RWPE2 (cell line): ENCODE data around the gene PRPF18.

ENCODE experiments used
- ATAC-seq: fragments of 200-7000 bp; cut with Tn5 transposase; 3 replicates; pipeline ENCODE4 v1.9.1; 2021; ENCODE audit warnings: low read depth
- DNase-seq: peaks from one replicate; pipeline ENCODE4 v3.0.0-alpha.2; 2020; ENCODE audit warnings: low spot score
- H3K27ac ChIP-seq: fragments of 450-650 bp; 2 replicates; pipeline ENCODE4 v1.5.1; 2017; ENCODE audit warnings: mild to moderate bottlenecking; ENCODE audit not compliant: poor library complexity, severe bottlenecking
- H3K27me3 ChIP-seq: fragments of 250-450 bp; sonication (Bioruptor Pico); 2 replicates; pipeline ENCODE4 v1.5.1; 2021; ENCODE audit warnings: mild to moderate bottlenecking, moderate library complexity; ENCODE audit not compliant: insufficient read depth, poor library complexity, severe bottlenecking
- H3K36me3 ChIP-seq: fragments of 250-450 bp; sonication (Bioruptor Pico); 2 replicates; pipeline ENCODE4 v1.5.1; 2020; ENCODE audit warnings: low read depth, mild to moderate bottlenecking, moderate library complexity
- H3K4me1 ChIP-seq: fragments of 250-450 bp; sonication (Bioruptor Pico); 2 replicates; pipeline ENCODE4 v1.5.1; 2021; ENCODE audit warnings: mild to moderate bottlenecking, moderate library complexity; ENCODE audit not compliant: insufficient read depth, poor library complexity, severe bottlenecking
- H3K4me3 ChIP-seq: fragments of 250-450 bp; sonication (Bioruptor Pico); 2 replicates; pipeline ENCODE4 v1.5.1; 2021; ENCODE audit warnings: mild to moderate bottlenecking, moderate library complexity; ENCODE audit not compliant: severe bottlenecking
- H3K9me3 ChIP-seq: fragments of 250-450 bp; sonication (Bioruptor Pico); 2 replicates; pipeline ENCODE4 v1.5.1; 2021; ENCODE audit warnings: mild to moderate bottlenecking, moderate library complexity; ENCODE audit not compliant: severe bottlenecking
- CTCF ChIP-seq: fragments of 450-650 bp; IDR thresholded peaks from one replicate; pipeline ENCODE4 v1.5.1; 2017; ENCODE audit warnings: mild to moderate bottlenecking, moderate library complexity; ENCODE audit not compliant: poor library complexity, severe bottlenecking

The PRPF18 gene

GRCh38 chr10:13654118-13654830 is 67.5 kb downstream of the PRPF18 start:
- peaks cover 7% of the 10 kb centered on the region for H3K4me1 ChIP-seq
- no peaks in the 10 kb centered on the region for H3K9me3 ChIP-seq
- H3K36me3 ChIP-seq = peaks cover 10% of the 10 kb centered on the region; the same call in 1 of the 2 replicates
- no peaks in the 10 kb centered on the region for H3K27me3 ChIP-seq
- no peak for TF ChIP-seq CTCF
- no peak overlapping the region for H3K4me3 ChIP-seq
- ATAC-seq = no peak
- no peak for DNase-seq
- no peak overlapping the region for H3K27ac ChIP-seq

- no peak for TF ChIP-seq CTCF
- Histone ChIP-seq H3K4me3 (no peak overlapping the region), H3K27ac (no peak overlapping the region), H3K27me3 (no peaks in the 10 kb centered on the region), H3K9me3 (no peaks in the 10 kb centered on the region), H3K4me1 (peaks cover 7% of the 10 kb centered on the region), H3K36me3 (peaks cover 10% of the 10 kb centered on the region; the same call in 1 of the 2 replicates)
- no peak for DNase-seq
- no peak for ATAC-seq
Observed at GRCh38 chr10:13654846-13655245, 68.1 kb downstream of the PRPF18 start.

GRCh38 chr10:13656337-13657100 is 69.8 kb downstream of the PRPF18 start:
- Histone ChIP-seq H3K36me3 (peaks cover 6% of the 10 kb centered on the region; the same call in 1 of the 2 replicates), H3K27ac (no peak overlapping the region), H3K27me3 (no peaks in the 10 kb centered on the region), H3K9me3 (no peaks in the 10 kb centered on the region), H3K4me3 (no peak overlapping the region), H3K4me1 (peaks cover 18% of the 10 kb centered on the region)
- no peak for TF ChIP-seq CTCF
- ATAC-seq = no peak
- DNase-seq = no peak

GRCh38 chr10:13657101-13657680 is 70.4 kb downstream of the PRPF18 start:
- no peak for DNase-seq

More at GRCh38 chr10:13657101-13657680, 70.4 kb downstream of the PRPF18 start:
- Histone ChIP-seq H3K27me3 (no peaks in the 10 kb centered on the region), H3K4me1 (peaks cover 16% of the 10 kb centered on the region), H3K36me3 (0 out of 2 replicates have a peak, but pooled peaks cover 3% of the 10 kb centered on the region), H3K27ac (no peak overlapping the region), H3K9me3 (no peaks in the 10 kb centered on the region), H3K4me3 (no peak overlapping the region)
- TF ChIP-seq CTCF = no peak
- ATAC-seq = no peak
